Skeletal muscle tissue (tissue), 4 donors: ENCODE data around the gene MINDY4. TPM values are rescaled to one million over a fixed set of nuclear protein-coding genes. Genes with fewer than 3 reads are reported as not detected.

Experiments used
- H3K27ac ChIP-seq: one replicate; pipeline ENCODE4 v1.7.0; 2013; ENCODE audit warnings: mild to moderate bottlenecking, low read depth, low read length, inconsistent platforms
- H3K27me3 ChIP-seq, 3 donors: one replicate each; pipeline ENCODE4 v1.7.0; 2013; ENCODE audit warnings: low read length in 3 of 3; ENCODE audit not compliant: control insufficient read depth in 3 of 3, insufficient read depth in 3 of 3
- H3K36me3 ChIP-seq, 3 donors: one replicate each; pipeline ENCODE4 v1.7.0; 2013; ENCODE audit warnings: low read length in 3 of 3; ENCODE audit not compliant: control insufficient read depth in 3 of 3, insufficient read depth in 3 of 3
- H3K4me1 ChIP-seq, 3 donors: one replicate each; pipeline ENCODE4 v1.7.0; 2013; ENCODE audit warnings: low read length in 3 of 3, mild to moderate bottlenecking in 3 of 3; ENCODE audit not compliant: control insufficient read depth in 3 of 3, insufficient read depth in 3 of 3
- H3K4me3 ChIP-seq, 3 donors: one replicate each; pipeline ENCODE4 v1.7.0; 2013; ENCODE audit warnings: low read length in 3 of 3
- H3K9ac ChIP-seq, 3 donors: one replicate each; pipeline ENCODE4 v1.7.0; 2013; ENCODE audit warnings: low read length in 3 of 3, mild to moderate bottlenecking in 3 of 3, moderate library complexity in 2 of 3, low read depth in 1 of 3
- H3K9me3 ChIP-seq, 3 donors: one replicate each; pipeline ENCODE4 v1.7.0; 2013; ENCODE audit warnings: low read length in 3 of 3; ENCODE audit not compliant: control insufficient read depth in 3 of 3
- total RNA-seq: library from RNA; depleted of rRNA; stranded (reverse); fragments of >200 nt; gene quantifications from one replicate; pipeline ENCODE4 v1.2.3, GENCODE V29; 2014
- donor health status: Osteomylitis.

Gene MINDY4
- total RNA-seq, 1 donor from 2014 or later, result 7.8 TPM

DNA sequence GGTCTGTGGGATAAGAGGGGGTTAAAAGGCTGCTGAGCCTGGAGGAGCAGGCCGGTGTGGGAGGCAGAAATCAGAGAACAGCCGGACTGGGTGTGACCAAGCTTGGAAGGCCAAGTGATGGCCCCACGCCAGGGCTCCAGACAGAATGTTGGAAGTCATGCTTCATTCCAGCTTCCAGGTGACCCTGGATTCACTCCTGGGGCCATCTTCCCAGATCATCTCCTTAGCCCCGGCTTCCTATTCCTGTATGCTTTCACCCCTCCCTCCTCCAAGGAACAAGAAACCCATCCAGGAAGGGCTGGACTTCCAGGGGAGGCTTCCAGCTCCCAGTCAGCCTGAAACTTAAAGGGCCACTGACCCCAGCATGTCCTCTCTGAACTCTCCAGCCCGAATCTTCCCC, 18.2 kb upstream of the MINDY4 start:
- Histone ChIP-seq H3K9me3 (no peaks in the 10 kb centered on the region), H3K4me1 (peaks cover 55 to 66% (median 63%) of the 10 kb centered on the region in 3 donors), H3K27me3 (no peaks in the 10 kb centered on the region), H3K9ac (peak overlapping the region; percentile 48 to 72 (median 62)), H3K4me3 (peak overlapping the region; percentile 51 to 78 (median 68)), H3K27ac (peak overlapping the region; percentile 78), H3K36me3 (peaks cover 0 to 5% (median 3%) of the 10 kb centered on the region in 3 donors)

DNA sequence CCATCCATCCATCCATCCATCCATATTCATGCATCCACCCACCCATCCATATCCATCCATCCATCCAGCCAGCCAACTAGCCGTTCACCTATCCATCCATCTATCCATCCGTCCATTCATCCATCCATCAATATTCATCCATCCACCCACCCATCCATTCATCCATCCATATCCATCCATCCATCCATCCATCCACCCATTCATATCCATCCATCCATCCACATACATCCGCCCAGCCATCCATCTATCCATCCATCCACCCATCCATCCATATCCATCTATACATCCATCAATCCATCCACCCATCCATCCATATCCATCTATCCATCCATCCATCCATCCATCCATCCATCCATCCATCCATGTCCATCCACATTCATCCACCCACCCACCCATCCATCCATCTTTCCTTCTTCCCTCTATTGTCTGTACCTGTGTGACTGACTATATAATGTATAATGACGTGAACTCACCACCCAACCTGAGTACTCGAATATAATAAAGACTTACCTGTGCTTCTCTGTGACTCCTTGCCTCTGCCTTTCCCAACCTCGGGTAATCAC, 16.8 kb upstream of the MINDY4 start:
- Histone ChIP-seq H3K27ac (no peak overlapping the region), H3K27me3 (no peaks in the 10 kb centered on the region), H3K4me3 (peak overlapping the region in 1 of 3 donors; percentile 43), H3K9me3 (no peaks in the 10 kb centered on the region), H3K9ac (no peak overlapping the region), H3K36me3 (peaks cover 0 to 5% (median 3%) of the 10 kb centered on the region in 3 donors), H3K4me1 (peaks cover 55 to 66% (median 63%) of the 10 kb centered on the region in 3 donors)

DNA sequence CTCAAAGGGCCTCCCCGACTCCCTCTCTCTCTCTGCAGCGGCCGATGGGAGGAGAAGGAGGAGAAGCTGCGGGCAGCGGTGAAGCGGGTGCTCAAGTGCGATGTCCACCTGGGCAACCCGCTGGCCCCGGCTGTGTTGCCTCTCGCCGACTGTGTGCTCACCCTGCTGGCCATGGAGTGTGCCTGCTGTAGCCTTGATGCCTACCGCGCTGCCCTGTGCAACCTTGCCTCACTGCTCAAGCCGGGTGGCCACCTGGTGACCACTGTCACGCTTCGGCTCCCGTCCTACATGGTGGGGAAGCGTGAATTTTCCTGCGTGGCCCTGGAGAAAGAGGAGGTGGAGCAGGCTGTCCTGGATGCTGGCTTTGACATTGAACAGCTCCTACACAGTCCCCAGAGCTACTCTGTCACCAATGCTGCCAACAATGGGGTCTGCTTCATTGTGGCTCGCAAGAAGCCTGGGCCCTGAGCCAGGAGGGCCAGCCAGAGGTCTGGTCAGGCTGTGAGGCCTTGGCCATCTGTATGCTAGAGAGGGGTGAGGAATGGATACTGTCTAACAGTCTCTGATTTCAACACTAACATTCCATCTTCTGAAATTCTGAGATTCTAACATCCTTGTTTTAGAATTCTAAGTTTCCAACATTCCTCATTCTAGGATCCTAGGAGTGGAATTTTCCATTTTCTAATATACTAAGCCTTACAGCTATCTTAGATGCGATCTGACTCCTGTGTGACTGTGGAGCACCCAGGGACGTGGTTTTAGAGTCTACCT, 15.6 kb upstream of the MINDY4 start:
- Histone ChIP-seq H3K4me1 (peaks cover 52 to 58% (median 58%) of the 10 kb centered on the region in 3 donors), H3K36me3 (peaks cover 0 to 5% (median 3%) of the 10 kb centered on the region in 3 donors), H3K4me3 (peak overlapping the region in 2 of 3 donors; percentile 41 to 43), H3K9ac (peak overlapping the region in 1 of 3 donors; percentile 51), H3K27ac (no peak overlapping the region), H3K27me3 (no peaks in the 10 kb centered on the region), H3K9me3 (no peaks in the 10 kb centered on the region)

DNA sequence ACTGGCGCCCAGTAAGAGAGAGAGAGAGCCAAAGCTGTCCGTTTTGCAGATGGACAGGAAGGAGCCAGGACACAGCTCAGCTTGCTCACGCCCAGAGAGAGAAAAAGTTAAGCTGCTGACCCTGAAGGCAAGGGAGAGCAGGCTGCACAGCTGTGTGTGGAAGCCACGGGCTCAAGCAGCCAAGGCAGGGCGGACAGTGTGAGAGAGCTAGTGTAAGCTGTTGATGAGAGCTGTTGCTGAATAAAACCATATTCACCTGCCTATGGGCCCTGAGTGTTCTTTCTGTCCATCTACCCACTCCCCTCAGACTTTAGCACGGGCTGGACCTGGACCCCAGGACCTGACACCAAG, 13.9 kb upstream of the MINDY4 start:
- peak overlapping the region in 1 of 3 donors; percentile 11 for H3K9ac ChIP-seq
- H3K4me3 ChIP-seq, result no peak overlapping the region
- H3K4me1 ChIP-seq, result peaks cover 40 to 49% (median 40%) of the 10 kb centered on the region in 3 donors
- peaks cover 0 to 5% (median 3%) of the 10 kb centered on the region in 3 donors for H3K36me3 ChIP-seq
- H3K27me3 ChIP-seq, result no peaks in the 10 kb centered on the region
- H3K27ac ChIP-seq, result no peak overlapping the region
- no peaks in the 10 kb centered on the region for H3K9me3 ChIP-seq

DNA sequence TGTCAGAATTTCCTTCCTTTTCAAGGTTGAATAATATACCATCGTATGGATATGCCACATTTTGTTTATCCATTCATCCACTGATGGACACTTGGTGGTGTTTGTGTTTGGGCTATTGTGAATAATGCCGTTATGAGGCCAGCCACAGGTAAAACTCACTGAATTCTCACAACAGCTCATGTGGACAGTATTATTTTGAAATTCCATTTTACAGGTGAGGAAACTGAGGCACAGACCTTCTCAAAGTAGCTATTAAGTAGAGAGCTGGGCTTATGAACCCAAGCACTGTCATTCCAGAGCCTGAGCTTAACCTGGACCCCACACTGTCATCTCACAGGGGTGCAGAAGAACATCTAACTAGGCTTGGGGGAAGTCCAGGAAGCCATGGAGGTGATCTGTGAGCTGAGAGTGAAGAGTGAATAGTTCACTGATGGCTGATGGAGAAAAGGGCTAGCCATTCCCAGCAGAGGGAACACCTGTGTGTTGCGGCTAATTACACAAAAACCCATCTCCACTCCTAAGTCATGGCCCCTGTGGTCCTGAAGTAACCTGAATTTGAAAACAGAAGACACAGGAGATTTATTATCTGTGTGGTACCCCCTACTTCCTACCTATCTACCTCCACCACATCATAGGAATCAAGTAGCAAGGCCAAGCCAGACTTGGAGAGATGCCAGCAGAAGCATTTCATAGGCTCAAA, 10.6 kb upstream of the MINDY4 start:
- Histone ChIP-seq H3K4me1 (peaks cover 30 to 38% (median 32%) of the 10 kb centered on the region in 3 donors), H3K4me3 (no peak overlapping the region), H3K27me3 (no peaks in the 10 kb centered on the region), H3K36me3 (peaks cover 0 to 3% (median 0%) of the 10 kb centered on the region in 3 donors), H3K27ac (no peak overlapping the region), H3K9ac (no peak overlapping the region), H3K9me3 (no peaks in the 10 kb centered on the region)

DNA sequence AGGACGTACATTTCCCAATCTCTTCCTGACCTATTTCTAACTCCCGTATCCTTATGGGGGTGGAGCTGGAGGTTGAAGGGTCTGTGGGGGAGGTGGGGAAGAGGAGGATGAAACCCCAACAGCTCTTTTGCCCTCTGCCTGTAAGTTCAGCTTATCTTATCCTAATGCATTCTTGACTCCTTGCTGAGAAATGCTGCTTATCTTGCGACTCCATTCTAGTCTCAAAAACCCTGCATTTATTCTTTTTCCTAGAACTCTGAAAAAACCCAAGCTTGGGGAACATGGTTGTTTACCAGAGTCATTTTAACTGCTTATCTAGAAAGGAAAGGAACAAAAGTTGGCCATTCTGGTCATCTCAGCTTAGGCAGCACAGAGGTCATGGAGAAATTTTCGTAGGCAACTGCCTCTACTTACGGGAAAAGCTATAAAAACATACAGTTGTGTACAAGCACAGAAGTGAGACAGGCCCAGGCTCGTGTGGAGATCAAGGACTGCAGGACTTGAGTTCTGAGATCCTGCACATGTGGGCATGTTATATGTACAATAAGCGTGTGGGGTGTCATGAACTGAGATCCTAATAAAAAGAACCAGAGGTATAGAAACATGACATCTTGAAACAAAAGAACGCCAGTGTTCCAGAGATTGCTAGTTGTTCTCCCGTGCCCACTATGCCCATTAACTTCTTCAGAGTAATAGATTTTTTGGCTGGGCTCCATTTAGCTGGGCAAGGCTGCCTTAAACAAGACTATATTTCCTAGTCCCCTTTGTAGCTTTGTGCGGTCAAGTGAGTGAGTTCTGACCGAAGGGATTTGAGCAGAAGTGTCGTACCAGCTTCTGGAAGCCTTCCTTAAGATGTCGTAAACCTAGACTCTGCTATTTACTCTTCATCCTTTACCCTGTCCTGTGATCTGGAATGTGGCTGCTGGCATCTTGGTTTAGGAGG, 9.7 kb upstream of the MINDY4 start:
- Histone ChIP-seq H3K27ac (no peak overlapping the region), H3K27me3 (no peaks in the 10 kb centered on the region), H3K4me1 (peaks cover 31 to 36% (median 33%) of the 10 kb centered on the region in 3 donors), H3K9ac (no peak overlapping the region), H3K9me3 (no peaks in the 10 kb centered on the region), H3K36me3 (peaks cover 0 to 3% (median 0%) of the 10 kb centered on the region in 3 donors), H3K4me3 (no peak overlapping the region)

DNA sequence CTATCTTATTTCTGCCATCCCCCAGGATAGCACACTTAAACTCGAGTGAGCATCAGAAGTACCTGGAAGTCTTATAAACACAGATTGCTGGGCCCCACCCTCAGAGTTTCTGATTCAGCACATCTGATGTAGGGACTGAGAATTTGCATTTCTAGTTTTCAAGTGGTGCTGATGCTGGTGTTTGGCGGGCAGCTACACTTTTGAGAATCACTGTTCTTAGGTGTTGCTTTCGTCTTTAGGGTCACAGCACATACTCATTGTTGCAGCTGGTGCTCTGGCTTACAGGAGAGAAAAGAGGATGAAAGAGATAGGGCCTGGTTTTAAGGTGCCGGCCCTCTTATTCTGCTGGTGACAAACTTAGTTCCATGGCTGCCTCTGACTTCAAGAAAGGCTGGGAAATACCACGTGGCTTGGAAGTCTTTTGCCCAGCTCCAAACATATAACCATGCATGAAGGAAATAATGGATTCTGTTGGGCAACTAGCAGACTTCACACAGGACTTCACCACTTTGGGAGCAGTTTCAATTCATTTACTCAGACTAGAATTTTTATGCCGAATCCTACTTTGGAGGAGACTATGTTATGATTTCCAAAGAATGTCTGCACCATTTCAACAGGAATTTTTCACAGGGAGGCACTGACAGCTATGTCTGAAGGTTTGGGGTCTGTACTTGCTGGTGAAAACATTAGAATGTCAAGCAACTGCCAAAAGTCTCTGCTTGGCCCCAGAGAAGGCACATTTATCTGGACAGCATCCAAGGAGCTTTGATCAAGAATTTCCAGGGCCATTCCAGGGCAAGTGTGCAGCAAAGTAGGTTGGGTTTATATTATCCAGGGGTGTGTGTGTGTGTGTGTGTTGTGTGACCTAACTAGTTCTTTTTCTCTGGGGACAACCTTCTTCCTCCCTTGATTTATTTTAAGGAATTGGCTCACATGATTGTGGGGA, 6.9 kb upstream of the MINDY4 start:
- no peaks in the 10 kb centered on the region for H3K36me3 ChIP-seq
- no peaks in the 10 kb centered on the region for H3K27me3 ChIP-seq
- H3K27ac ChIP-seq, result peak overlapping the region; percentile 16
- no peaks in the 10 kb centered on the region for H3K9me3 ChIP-seq
- no peak overlapping the region for H3K4me3 ChIP-seq
- H3K4me1 ChIP-seq, result peaks cover 20 to 29% (median 26%) of the 10 kb centered on the region in 3 donors
- H3K9ac ChIP-seq, result no peak overlapping the region

DNA sequence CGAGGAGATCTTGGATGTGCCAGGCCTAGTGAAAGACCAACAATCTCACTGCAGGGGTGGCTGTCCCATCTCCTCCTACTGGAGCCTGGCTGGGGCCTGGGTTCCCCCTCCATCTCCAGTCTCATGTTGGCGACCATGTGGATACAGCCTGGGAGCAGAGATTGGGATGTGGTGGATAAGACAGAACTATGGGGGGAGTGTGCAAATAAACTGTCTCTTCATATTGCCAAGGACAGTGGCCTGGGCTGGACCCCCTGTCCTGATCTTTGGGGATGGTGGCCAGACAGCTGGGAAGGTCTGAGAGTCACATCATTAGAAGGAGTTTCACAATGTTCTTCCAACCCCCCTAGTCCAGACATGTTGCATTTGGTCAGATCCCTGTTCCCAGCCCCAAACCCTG, 5.8 kb upstream of the MINDY4 start:
- H3K9ac ChIP-seq, result no peak overlapping the region
- no peaks in the 10 kb centered on the region for H3K36me3 ChIP-seq
- H3K27me3 ChIP-seq, result no peaks in the 10 kb centered on the region
- H3K9me3 ChIP-seq, result no peaks in the 10 kb centered on the region
- no peak overlapping the region for H3K27ac ChIP-seq
- peaks cover 20 to 29% (median 26%) of the 10 kb centered on the region in 3 donors for H3K4me1 ChIP-seq
- H3K4me3 ChIP-seq, result peak overlapping the region in 1 of 3 donors; percentile 38
